Coronary artery (tissue), 2 donors: ENCODE measurements around the gene LASP1NB.

ENCODE experiments used
- DNase-seq: peaks from one replicate; pipeline ENCODE4 v3.0.0-alpha.2; 2017; ENCODE audit warnings: low spot score
- H3K27ac ChIP-seq, 2 donors: fragments of 200-600 bp; sonication (generic); one replicate each; pipeline ENCODE4 v1.5.1; 2016 to 2019
- H3K4me3 ChIP-seq: fragments of 200-600 bp; sonication (generic); 2 replicates; pipeline ENCODE4 v1.5.1; 2016; ENCODE audit warnings: mild to moderate bottlenecking, moderate library complexity
- CTCF ChIP-seq: fragments of 200-600 bp; sonication (generic); IDR thresholded peaks from one replicate; pipeline ENCODE4 v1.5.1; 2019; ENCODE audit warnings: antibody characterized with exemption

LASP1NB gene

DNA sequence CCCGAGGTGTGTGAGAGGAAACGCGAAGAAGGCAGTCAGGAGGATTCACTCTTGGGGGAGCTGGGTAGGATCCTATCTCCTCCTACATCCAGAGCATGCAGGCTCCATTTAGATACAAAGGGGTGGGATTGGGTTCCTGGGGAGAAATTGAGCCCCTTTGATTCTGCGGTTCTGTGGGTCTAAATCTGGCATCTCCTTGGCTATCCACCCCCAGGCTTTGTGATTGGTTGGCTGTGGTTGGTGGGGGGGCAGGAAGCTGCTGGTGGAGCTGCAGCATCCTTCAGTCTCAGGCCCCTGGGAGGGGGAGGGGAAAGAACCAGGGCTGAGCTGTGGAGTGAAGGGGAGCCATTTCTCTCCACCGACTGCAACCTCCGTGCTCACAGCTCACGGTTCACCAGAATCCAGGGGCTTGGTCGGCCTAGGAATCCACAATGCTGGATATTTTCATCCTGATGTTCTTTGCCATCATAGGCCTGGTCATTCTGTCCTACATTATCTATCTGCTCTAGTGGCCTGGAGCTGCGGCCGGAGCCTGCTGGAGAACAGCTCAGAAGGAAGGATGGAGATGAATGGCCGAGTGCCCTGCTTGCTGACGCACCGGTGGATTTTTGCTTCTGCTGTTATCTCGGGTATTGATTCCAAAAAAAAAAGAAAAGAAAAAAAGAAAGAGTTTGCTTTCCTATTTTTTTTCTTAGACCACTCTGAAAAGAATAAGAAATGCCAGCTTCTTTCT is at the start of gene LASP1NB:
Gene LASP1NB, plus strand, starts transcription at position 352 of the 733 bp plus-strand sequence.
- TF ChIP-seq CTCF: no peak
- DNase-seq: no peak
- Histone ChIP-seq H3K4me3 (peak within 1 kb of the TSS; percentile 36), H3K27ac (peak within 1 kb of the TSS; percentile 59 to 90)

- peak overlapping the region; percentile 8 for H3K4me3 ChIP-seq
- peak; percentile 72 for DNase-seq
- H3K27ac ChIP-seq: peak overlapping the region; percentile 35 to 61
- no peak for TF ChIP-seq CTCF
These were observed 48.1 kb upstream of the LASP1NB start for GRCh38 chr17:38877130-38877851.

- H3K4me3 ChIP-seq: peak overlapping the region; percentile 35
- peak overlapping the region; percentile 33 to 83 for H3K27ac ChIP-seq
- DNase-seq: no peak
These were observed 45.3 kb upstream of the LASP1NB start for GRCh38 chr17:38879878-38880665.

DNA sequence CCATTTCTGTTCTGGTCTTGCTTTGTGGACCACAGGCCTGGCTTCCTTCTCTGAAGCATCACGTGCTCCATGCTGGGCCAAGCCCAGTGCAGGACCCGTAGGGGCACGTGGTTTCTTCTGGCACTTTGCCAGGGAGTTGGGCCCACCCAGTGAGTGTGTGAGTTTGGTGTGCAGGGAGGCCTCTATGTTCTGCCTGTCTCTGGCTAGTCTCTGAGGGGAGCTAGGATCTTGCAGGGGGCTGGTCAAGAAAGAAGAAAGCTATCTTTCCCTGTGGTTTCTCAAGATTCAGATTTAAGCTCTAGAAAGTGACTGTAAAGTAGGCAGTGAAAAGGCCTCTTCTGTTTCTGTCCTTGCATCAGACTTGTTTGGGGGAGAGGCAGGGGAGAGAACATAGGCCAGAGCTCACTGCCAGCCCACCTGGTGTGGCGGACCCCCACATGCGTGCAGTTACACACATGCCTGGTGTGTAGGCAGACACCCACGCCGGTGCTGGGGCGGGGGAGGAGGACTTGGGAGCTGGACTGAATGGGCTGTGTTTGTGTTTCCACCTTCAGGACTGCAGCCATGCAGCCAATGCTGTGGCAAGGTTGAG is 43.7 kb upstream of the LASP1NB start:
- peak; percentile 75 for DNase-seq
- Histone ChIP-seq H3K27ac (peak overlapping the region; percentile 44 to 83), H3K4me3 (peak overlapping the region; percentile 50)
- TF ChIP-seq CTCF: no peak

More at GRCh38 chr17:38879878-38880665, 45.3 kb upstream of the LASP1NB start:
- no peak for TF ChIP-seq CTCF

- H3K27ac ChIP-seq: peak overlapping the region; percentile 56 to 83
- DNase-seq: no peak
- peak overlapping the region; percentile 50 for H3K4me3 ChIP-seq
- no peak for TF ChIP-seq CTCF
These were observed 42.5 kb upstream of the LASP1NB start for GRCh38 chr17:38882870-38883269.

DNA sequence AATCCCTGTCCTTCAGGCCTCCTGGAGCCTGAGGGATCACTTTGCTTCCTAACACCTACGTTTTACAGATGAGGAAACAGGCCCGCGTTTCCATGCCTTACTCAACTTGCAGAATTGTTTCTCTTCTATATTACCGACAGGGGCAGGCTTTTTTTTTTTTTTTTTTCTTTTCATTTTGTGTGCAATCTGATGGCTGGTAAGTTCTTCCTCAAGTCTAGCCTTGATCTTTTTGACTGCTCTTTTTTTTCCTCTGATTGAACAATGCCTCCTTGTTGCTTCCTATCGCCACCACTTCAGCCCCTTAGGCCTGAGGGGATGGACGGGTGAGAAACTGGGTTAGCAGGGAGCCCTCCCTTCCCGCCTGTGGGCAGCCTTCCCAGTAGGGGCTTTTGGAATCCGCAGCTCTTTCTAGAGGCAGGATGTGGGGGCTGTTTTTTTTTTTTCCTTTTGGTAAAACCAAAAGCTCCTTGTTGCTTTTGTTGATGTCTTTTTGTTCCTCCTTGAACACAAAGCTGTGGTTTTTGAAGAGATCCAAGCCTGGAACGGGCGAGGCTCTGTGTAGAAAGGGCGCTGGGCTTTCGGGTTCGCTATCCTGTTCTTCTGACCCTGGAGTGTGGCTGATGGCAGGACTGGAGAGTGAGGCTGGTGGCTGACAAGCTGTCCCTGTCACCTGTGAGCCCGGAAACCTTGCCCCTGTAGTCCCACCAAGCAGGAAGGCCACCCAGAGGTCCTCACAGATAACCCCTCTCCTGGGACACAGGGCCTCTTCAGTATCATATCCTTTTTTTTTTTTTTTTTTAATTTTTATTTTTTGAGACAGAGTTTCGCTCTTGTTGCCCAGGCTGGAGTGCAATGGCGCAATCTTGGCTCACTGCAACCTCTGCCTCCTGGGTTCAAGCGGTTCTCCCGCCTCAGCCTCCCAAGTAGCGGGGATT is 41.6 kb upstream of the LASP1NB start:
- Histone ChIP-seq H3K27ac (peak overlapping the region; percentile 56 to 83), H3K4me3 (peak overlapping the region; percentile 50)
- TF ChIP-seq CTCF: no peak
- DNase-seq: no peak
